Coronary artery (tissue), 2 donors: ENCODE results near the gene ANO2.

ENCODE experiments used
- DNase-seq: peaks from one replicate; pipeline ENCODE4 v3.0.0-alpha.2; 2017; ENCODE audit warnings: low spot score
- H3K27ac ChIP-seq, 2 donors: fragments of 200-600 bp; sonication (generic); one replicate each; pipeline ENCODE4 v1.5.1; 2016 to 2019
- H3K4me3 ChIP-seq: fragments of 200-600 bp; sonication (generic); 2 replicates; pipeline ENCODE4 v1.5.1; 2016; ENCODE audit warnings: mild to moderate bottlenecking, moderate library complexity
- CTCF ChIP-seq: fragments of 200-600 bp; sonication (generic); IDR thresholded peaks from one replicate; pipeline ENCODE4 v1.5.1; 2019; ENCODE audit warnings: antibody characterized with exemption

ANO2 gene

GRCh38 chr12:5514545-5514944, 430.5 kb downstream of the ANO2 start:
- peak; percentile 33 for DNase-seq
- H3K27ac ChIP-seq: no peak overlapping the region
- no peak overlapping the region for H3K4me3 ChIP-seq
- TF ChIP-seq CTCF: no peak

GRCh38 chr12:5514016-5514415, 431.0 kb downstream of the ANO2 start:
- no peak for TF ChIP-seq CTCF
- peak; percentile 50 for DNase-seq
- H3K4me3 ChIP-seq: no peak overlapping the region
- no peak overlapping the region for H3K27ac ChIP-seq

- TF ChIP-seq CTCF: no peak
- H3K4me3 ChIP-seq: no peak overlapping the region
- DNase-seq: peak; percentile 31
- no peak overlapping the region for H3K27ac ChIP-seq
Measured at GRCh38 chr12:5513406-5513805, 431.7 kb downstream of the ANO2 start.
